ENCODE measurements around the gene PRKAR1B.
"Not testable (repeated sequence)": the region's sequence is repeated elsewhere in the genome, so short reads cannot be mapped to it uniquely, and the experiment has no call there.

Gene PRKAR1B

DNA sequence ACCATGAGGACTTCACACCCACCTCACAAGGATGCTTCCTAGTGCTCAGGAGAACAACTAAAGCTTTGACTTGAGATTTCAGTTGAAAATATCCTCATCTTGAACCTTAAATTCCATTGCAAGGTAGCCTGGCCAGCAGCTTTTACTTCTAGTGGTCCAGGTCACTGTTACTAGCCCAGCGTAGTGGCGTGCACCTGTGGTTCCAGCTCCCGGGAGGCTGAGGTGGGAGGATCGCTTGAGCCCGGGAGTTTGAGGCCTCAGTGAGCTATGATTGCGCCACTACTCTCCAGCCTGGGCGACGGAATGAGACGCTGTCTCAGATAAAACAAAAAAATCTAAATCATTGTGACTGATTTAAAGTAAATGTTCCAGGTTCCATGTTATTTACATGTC lies 28.3 kb upstream of the PRKAR1B start:
- no peak for DNase-seq (ENCODE audit: low spot score)
- TF ChIP-seq, protein P1, sequence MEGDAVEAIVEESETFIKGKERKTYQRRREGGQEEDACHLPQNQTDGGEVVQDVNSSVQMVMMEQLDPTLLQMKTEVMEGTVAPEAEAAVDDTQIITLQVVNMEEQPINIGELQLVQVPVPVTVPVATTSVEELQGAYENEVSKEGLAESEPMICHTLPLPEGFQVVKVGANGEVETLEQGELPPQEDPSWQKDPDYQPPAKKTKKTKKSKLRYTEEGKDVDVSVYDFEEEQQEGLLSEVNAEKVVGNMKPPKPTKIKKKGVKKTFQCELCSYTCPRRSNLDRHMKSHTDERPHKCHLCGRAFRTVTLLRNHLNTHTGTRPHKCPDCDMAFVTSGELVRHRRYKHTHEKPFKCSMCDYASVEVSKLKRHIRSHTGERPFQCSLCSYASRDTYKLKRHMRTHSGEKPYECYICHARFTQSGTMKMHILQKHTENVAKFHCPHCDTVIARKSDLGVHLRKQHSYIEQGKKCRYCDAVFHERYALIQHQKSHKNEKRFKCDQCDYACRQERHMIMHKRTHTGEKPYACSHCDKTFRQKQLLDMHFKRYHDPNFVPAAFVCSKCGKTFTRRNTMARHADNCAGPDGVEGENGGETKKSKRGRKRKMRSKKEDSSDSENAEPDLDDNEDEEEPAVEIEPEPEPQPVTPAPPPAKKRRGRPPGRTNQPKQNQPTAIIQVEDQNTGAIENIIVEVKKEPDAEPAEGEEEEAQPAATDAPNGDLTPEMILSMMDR (conservative IDR thresholded peaks at IDR 0.05; ENCODE audit: low read depth) = no peak
- H3K27ac ChIP-seq = no peak overlapping the region
- CTCF ChIA-PET = interaction anchor here (0.8 to 1.1 kb wide), 2 partner anchors 18 to 19 kb away, joined by 3 to 6 read pairs; no protein-coding TSS in a partner anchor
- POLR2A ChIA-PET (ENCODE audit: low non-redundant PET) = no interaction called here

GRCh38 chr7:754531-755412 lies 27.7 kb upstream of the PRKAR1B start:
- CTCF ChIA-PET = interaction anchor here (0.6 to 1.1 kb wide), 3 partner anchors 19 to 232 kb away, joined by 3 to 6 read pairs (median 3); no protein-coding TSS in a partner anchor
- H3K27ac ChIP-seq = no peak overlapping the region
- DNase-seq (ENCODE audit: low spot score) = no peak
- TF ChIP-seq, protein P1 (conservative IDR thresholded peaks at IDR 0.05; ENCODE audit: low read depth) = no peak
- POLR2A ChIA-PET (ENCODE audit: low non-redundant PET) = no interaction called here

GRCh38 chr7:753190-753589 lies 26.1 kb upstream of the PRKAR1B start:
- CTCF ChIA-PET = no interaction called here
- no peak overlapping the region for H3K27ac ChIP-seq
- POLR2A ChIA-PET (ENCODE audit: low non-redundant PET) = no interaction called here
- TF ChIP-seq, protein P1 (conservative IDR thresholded peaks at IDR 0.05; ENCODE audit: low read depth) = no peak
- DNase-seq (ENCODE audit: low spot score) = no peak

DNA sequence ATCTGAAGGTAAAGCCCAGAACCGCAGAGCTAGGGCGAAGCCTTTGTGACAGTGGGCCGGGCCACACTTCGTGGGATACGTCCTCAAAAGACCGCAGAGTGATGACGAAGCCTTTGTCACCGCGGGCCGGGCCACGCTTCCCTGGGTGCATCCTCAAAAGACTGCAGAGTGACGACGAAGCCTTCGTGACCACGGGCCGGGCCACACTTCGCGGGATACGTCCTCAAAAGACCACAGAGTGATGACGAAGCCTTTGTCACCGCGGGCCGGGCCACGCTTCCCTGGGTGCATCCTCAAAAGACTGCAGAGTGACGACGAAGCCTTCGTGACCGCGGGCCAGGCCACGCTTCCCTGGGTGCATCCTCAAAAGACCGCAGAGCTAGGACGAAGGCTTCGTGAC lies 25.2 kb upstream of the PRKAR1B start:
- H3K27ac ChIP-seq; DNase-seq (ENCODE audit: low spot score); CTCF ChIA-PET; POLR2A ChIA-PET (ENCODE audit: low non-redundant PET): not testable (repeated sequence)

DNA sequence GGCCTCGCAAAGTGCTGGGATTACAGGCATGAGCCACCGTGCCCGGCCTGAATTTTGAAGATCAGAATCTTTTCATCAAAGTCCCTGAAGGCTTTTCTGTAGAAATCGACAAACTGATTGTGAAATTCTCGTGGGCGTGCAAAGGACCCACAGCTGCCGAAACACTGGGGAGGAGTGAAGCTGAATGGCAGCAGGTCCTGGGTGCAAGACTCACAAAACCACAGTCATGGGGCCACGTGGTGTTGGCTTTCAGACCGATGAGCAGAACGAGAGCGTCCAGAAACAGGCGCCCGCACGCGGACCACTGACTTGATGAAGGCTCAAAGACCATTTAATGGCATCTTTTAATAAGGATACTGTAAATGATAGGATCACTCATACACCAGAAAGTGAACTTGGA lies 24.7 kb upstream of the PRKAR1B start:
- ChIA-PET CTCF (no interaction called here), POLR2A (ENCODE audit: low non-redundant PET) (no interaction called here)
- H3K27ac ChIP-seq = no peak overlapping the region
- no peak for DNase-seq (ENCODE audit: low spot score)
- TF ChIP-seq, protein P1 (conservative IDR thresholded peaks at IDR 0.05; ENCODE audit: low read depth) = no peak

DNA sequence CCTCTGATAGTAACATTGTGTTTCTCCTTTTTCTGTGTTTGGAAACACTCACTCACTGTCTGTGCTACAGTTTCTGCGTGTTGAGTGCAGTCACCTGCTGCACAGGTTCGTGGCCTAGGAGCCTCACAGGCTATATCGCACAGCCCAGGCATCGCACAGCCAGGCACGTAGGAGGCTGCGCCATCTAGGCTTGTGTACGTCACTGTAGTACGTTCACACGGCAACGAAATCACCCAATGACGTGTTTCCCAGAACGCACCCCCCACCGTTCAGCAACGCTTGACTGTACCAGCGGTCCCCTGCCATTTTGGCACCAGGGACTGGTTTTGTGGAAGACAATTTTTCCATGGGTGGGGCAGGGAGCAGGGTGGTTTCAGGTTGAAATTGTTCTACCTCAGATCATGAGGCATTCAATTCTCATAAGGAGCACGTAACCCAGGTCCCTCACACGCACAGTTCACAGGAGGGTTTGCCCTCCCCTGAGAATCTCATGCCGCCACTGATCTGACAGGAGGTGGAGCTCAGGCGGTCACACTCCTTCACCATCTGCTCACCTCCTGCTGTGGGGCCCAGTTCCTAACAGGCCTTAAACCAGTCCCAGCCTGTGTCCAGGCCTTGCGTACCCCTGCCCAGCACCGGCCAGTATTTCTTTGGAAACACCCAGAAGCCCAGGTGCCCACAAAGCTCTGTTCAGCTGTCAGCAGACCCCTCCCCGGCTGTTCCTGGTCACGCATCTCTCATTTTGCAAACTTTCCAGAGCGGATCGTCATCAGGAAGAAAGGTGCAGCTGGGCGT lies 23.2 kb upstream of the PRKAR1B start:
- ChIA-PET CTCF (no interaction called here), POLR2A (ENCODE audit: low non-redundant PET) (no interaction called here)

More for the DNA sequence above, 23.2 kb upstream of the PRKAR1B start:
- H3K27ac ChIP-seq = peak overlapping the region; percentile 0; the same call in 1 of the 2 replicates
- no peak for DNase-seq (ENCODE audit: low spot score)
- TF ChIP-seq, protein P1 (conservative IDR thresholded peaks at IDR 0.05; ENCODE audit: low read depth) = no peak

Data from RWPE1 (cell line).